GM12892 (cell line): Measurements from ENCODE around the gene HTRA1.

Experiments
- DNase-seq: peaks from one replicate; pipeline ENCODE4 v3.0.0; 2011; ENCODE audit not compliant: insufficient read length
- FAIRE-seq: peaks from 2 replicates; lab custom pipeline; 2011; peaks lifted over from hg19 to GRCh38; lab: Jason Lieb, UNC
- POLR2A ChIP-seq: IDR thresholded peaks from 2 replicates; pipeline ENCODE4 v1.6.1; 2011; ENCODE audit warnings: low read depth, low read length, control low read depth
- POLR2AphosphoS5 ChIP-seq: IDR thresholded peaks from 2 replicates; pipeline ENCODE4 v1.6.1; 2011; ENCODE audit warnings: low read depth, low read length, control low read depth
- TAF1 ChIP-seq: IDR thresholded peaks from 2 replicates; pipeline ENCODE4 v1.6.1; 2011; ENCODE audit warnings: low read depth, mild to moderate bottlenecking, control low read depth, low read length, borderline replicate concordance

Gene HTRA1

GRCh38 chr10:122477436-122477835 lies 16.1 kb downstream of the HTRA1 start:
- no peak for FAIRE-seq
- no peak for DNase-seq
- no peak for TF ChIP-seq POLR2AphosphoS5
- no peak for TF ChIP-seq TAF1
- no peak for TF ChIP-seq POLR2A

- TF ChIP-seq POLR2AphosphoS5, result no peak
- no peak for TF ChIP-seq TAF1
- TF ChIP-seq POLR2A, result no peak
- DNase-seq (no peak), FAIRE-seq (no peak)
Observed at GRCh38 chr10:122478971-122479370, 17.6 kb downstream of the HTRA1 start.

- no peak for TF ChIP-seq TAF1
- no peak for TF ChIP-seq POLR2AphosphoS5
- no peak for TF ChIP-seq POLR2A
- FAIRE-seq (no peak), DNase-seq (no peak)
Observed at GRCh38 chr10:122480146-122480833, 18.9 kb downstream of the HTRA1 start.

- FAIRE-seq, result no peak
- no peak for DNase-seq
- TF ChIP-seq POLR2AphosphoS5 (no peak), POLR2A (no peak), TAF1 (no peak)
Observed at GRCh38 chr10:122481296-122482056, 20.1 kb downstream of the HTRA1 start.

GRCh38 chr10:122484276-122485060 lies 23.1 kb downstream of the HTRA1 start:
- TF ChIP-seq TAF1, result no peak
- no peak for TF ChIP-seq POLR2AphosphoS5
- TF ChIP-seq POLR2A, result no peak
- FAIRE-seq (no peak), DNase-seq (no peak)

GRCh38 chr10:122485670-122486069 lies 24.3 kb downstream of the HTRA1 start:
- FAIRE-seq (no peak), DNase-seq (no peak)
- TF ChIP-seq TAF1 (no peak), POLR2A (no peak), POLR2AphosphoS5 (no peak)

- FAIRE-seq (no peak), DNase-seq (no peak)
- no peak for TF ChIP-seq TAF1
- TF ChIP-seq POLR2AphosphoS5, result no peak
- TF ChIP-seq POLR2A, result no peak
Observed at GRCh38 chr10:122486406-122487080, 25.2 kb downstream of the HTRA1 start.

- FAIRE-seq, result no peak
- DNase-seq, result no peak
- TF ChIP-seq TAF1, result no peak
- no peak for TF ChIP-seq POLR2A
Observed at GRCh38 chr10:122487174-122487765, 25.9 kb downstream of the HTRA1 start.

- FAIRE-seq, result no peak
- TF ChIP-seq POLR2AphosphoS5 (no peak), TAF1 (no peak), POLR2A (no peak)
Observed at GRCh38 chr10:122490268-122490667, 28.9 kb downstream of the HTRA1 start.

GRCh38 chr10:122490786-122491680 lies 29.7 kb downstream of the HTRA1 start:
- no peak for TF ChIP-seq TAF1
- TF ChIP-seq POLR2A, result no peak
- no peak for TF ChIP-seq POLR2AphosphoS5
- FAIRE-seq (no peak), DNase-seq (no peak)

More at GRCh38 chr10:122490268-122490667, 28.9 kb downstream of the HTRA1 start:
- DNase-seq, result no peak
